Dedifferentiated amniotic fluid mesenchymal stem cell (primary cell): ENCODE data around the gene FPGS.
A peak's percentile ranks its signal among the peaks of the same experiment; 100 is the strongest.
"Not testable (repeated sequence)": the region's sequence is repeated elsewhere in the genome, so short reads cannot be mapped to it uniquely, and the experiment has no call there.

ENCODE experiments used
- DNase-seq: peaks from one replicate; pipeline ENCODE4 v3.0.0-alpha.2; 2016; ENCODE audit errors: extremely low spot score

Gene FPGS

DNA sequence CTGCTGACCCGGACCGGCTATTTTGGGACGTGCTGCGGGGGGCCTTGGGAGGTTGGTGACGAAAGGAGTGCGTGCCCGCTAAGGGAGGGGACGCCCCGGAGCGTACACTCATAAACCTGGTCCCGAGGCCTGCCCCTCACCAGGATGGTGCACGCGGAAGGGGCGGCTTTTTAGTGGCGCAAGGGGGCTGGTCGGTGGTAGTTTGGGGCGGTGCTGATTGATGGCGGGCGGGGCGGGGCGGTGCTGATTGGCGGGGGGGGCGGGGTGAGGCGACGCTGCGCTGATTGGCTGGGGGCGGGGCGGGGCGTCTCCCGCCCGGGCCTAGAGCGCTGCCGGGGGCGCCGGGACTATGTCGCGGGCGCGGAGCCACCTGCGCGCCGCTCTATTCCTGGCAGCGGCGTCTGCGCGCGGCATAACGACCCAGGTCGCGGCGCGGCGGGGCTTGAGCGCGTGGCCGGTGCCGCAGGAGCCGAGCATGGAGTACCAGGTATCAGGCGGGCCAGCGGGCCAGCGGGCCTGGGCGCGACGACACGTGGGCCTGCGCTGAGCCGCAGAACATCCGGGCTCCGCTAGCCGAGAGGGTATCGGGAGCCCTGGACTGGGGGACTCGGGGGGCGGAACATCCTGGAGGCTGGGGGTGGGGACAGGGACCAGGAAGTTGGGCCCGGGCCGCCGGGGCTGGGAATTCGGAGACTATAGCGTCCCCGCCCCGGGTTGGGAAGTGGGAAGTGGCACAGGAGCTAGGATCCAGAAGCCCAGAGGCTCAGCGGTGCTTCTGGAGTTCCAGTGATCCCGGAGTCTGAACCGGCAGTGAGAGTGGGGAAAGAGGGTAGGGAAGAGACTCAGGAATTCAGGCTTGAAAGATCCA, at the start of gene FPGS:
FPGS (plus strand) TSS at position 307 of the 868 bp plus-strand sequence; CDS start at position 350, 43 bp downstream.
- peak; percentile 64 for DNase-seq

DNA sequence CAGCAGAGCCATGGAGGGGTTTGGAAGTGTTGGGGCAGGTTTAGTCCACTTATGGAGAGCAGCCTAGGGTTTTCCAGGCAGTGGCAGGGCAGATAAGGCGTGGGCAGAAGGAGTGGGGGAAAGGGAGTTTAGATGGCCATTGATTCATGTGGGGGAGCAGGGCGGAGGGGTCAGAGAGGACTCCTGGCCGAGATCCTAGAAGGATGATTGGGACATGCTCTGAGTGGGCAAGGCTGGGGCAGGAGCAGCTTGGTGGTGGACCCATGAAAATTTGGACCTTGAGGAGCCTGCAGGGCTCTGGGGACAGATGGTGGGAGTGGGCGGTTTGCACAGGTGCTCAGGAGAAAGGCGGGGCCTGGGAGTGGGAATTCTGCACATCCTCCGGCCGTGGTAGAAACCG, 49.5 kb upstream of the FPGS start:
- DNase-seq = no peak

GRCh38 chr9:127753622-127754021, 49.1 kb upstream of the FPGS start:
- no peak for DNase-seq

DNA sequence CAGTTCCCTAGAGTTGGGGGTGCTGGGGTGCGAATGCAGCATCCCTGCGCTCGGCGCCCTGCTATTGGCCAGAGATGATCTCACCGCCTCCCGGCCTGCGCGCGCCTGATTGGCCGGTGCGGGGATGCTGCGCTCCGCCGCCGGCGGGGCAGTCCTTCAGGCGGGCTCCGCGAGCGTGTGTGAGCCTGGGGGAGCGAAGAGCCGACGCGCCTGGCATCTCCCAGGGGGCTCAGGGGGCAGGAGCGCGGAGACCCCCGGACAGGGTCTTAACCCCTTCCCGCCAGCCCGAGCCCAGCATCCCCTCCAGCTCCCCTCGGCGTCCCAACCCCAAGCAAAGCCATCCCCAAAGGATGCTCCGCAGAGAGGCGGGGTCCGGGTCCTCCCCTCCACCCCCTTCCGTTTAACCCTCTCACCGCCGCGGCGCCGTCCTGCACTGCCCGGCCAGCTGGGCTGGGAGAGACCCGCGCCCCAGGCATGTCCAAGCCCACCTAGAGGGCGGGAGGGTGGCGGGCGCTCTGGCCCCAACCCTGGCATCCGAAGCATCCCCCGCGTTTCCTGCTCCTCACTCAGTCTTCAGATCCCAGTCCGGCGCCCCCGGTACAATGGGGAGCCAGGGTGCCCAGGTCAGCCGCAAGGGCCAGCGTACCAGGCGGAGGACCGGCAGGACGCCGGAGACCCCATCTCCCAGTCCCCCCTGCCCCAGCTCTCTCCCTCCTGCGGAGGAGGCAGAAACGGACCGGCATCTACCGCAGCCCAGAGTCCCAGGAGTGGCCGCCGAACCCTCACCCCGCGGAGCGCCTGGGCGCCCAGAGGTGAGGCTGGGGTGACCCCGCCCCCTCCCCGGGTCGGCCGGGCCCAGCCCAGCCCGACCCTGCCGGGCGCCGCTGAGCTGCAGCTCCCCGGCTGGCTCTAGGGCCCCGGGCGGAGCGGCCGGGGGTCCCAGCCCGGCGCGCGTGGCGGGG, 48.3 kb upstream of the FPGS start:
- DNase-seq = no peak

GRCh38 chr9:127755061-127756060, 47.3 kb upstream of the FPGS start:
- DNase-seq = no peak

GRCh38 chr9:127756233-127756632, 46.4 kb upstream of the FPGS start:
- DNase-seq = no peak

DNA sequence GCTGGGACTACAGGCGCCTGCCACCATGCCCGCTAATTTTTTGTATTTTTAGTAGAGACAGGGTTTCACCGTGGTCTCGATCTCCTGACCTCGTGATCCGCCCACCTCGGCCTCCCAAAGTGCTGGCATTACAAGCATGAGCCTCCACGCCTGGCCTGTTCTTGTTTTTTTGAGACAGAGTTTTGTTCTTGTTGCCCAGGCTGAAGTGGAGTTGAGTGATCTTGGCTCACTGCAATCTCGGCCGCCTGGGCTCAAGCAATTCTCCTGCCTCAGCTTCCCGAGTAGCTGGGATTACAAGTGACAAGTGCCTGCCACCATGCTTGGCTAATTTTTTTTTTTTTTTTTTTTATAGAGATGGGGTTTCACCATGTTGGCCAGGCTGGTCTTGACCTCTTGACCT, 45.9 kb upstream of the FPGS start:
- DNase-seq = not testable (repeated sequence)

DNA sequence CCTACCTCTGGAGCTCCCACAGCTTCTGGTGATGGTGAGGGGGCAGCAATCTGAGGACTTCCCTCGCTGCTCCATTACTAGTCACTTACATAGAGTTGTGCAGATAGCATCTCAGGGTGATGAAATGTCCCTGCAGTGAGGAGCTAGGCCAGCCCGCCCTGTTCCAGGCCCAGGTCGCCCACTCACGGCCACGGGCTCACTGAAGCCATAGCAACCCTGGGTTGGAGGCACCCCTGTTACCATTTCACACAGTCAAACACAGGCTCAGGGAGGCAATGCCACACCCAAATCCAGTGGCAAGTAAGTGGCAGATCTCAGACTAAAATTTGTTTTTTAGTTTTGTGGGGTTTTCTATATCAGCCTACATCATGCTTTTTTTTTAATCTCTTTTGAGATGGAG, 43.8 kb upstream of the FPGS start:
- DNase-seq = no peak

DNA sequence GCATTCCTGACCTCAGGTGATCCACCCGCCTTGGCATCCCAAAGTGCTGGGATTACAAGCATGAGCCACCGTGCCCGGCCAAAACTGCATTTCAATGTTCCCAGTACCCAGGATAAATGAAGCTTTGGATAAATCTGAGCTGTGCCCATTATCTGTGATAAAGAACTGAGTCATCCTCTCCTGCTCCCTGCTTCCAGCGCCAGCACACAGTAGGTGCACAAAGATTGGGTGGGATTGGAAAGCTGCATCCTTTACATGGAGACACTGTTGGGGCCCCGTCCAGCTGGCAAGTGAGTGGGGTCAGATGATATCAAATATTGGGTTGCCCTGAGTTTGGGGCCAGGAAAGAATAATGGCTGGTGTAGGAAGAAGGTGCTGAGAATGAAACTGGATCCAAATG, 41.6 kb upstream of the FPGS start:
- DNase-seq = no peak

DNA sequence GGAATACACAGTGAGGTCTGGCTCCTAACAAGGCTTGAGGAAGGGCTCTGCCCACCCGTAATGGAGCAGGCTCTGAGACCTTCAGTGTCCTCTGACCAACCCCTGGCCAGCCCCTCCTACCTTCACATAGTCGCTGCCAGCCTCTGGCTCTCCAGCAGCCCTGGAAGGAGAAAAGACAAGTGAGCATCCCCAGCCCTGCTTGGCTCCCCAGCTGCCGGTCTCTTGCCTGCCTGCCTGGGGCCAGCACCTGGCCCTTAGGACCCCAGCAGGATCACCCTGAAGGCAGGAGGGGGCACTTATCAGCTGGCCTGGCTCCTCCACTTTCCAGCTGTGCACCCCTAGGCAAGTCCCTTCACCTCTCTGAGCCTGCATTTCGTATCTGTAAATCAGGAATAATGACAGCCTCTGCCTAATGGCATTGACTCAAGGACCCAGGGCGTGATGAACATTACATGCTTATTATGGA, 41.2 kb upstream of the FPGS start:
- DNase-seq = no peak

- DNase-seq = no peak
These were observed 40.5 kb upstream of the FPGS start for GRCh38 chr9:127762111-127762676.

DNA sequence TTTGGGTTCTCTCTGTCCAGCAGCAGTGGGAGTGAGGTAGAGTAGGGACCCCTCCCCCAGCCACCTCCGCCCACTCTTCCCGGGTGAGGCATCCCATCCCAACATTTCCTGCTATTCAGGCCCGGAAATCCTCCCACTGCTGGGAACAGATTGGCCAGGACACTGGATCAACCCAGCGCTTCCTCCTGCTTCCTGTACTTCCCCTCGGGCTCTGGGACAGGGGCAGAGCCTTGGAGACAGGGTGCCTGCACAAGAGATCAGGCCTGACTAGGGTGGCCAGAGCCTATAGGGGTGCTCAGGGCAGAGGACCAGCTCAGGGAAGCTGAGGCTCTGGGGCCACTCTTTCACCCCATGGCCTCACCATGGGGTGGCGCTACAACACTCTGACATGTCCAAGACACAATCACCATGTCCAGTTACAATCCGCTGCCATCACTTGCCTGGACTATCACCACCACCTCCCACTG, 38.7 kb upstream of the FPGS start:
- DNase-seq = no peak

- no peak for DNase-seq
These were observed 37.3 kb upstream of the FPGS start for GRCh38 chr9:127765418-127765817.

GRCh38 chr9:127767410-127767809, 35.3 kb upstream of the FPGS start:
- DNase-seq = no peak

GRCh38 chr9:127767909-127768331, 34.8 kb upstream of the FPGS start:
- no peak for DNase-seq

DNA sequence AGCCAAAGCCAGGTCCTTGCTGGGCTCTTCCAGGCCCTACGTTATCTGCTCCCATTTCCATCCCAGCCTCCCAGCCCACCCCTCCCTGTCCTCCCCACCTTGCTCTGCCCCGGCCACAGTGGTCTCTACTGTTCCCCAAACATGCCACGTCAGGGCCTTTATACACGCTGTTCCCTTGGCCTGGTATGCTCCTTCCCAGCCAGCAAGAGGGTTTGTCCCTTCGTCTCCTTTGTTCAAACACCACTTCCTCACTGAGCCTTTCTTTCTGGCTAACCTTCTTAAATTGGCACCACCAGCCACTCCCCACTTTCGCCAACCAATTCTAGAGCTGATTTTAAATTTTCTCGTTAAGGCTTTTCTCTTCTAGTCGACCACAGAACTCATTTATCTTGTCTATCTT, 34.0 kb upstream of the FPGS start:
- DNase-seq = no peak

- no peak for DNase-seq
These were observed 33.6 kb upstream of the FPGS start for GRCh38 chr9:127769101-127769500.

GRCh38 chr9:127769929-127770582, 32.6 kb upstream of the FPGS start:
- DNase-seq = no peak

DNA sequence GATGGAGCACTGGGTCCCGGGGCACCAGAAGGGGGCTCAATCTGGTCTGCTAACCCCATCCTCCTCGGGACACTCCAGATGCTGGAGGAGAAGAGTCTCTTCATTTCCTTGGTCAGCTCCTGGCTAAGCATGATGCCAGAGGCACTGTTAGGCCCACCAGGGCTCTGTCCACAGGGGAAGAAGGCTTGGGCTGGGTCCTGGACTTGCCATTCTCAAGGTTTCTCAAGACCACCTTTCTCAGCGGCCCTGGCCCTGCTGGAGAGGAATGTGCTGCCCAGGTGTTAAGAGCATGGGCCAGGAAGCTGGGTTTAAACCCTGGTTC, 32.1 kb upstream of the FPGS start:
- DNase-seq = no peak

DNA sequence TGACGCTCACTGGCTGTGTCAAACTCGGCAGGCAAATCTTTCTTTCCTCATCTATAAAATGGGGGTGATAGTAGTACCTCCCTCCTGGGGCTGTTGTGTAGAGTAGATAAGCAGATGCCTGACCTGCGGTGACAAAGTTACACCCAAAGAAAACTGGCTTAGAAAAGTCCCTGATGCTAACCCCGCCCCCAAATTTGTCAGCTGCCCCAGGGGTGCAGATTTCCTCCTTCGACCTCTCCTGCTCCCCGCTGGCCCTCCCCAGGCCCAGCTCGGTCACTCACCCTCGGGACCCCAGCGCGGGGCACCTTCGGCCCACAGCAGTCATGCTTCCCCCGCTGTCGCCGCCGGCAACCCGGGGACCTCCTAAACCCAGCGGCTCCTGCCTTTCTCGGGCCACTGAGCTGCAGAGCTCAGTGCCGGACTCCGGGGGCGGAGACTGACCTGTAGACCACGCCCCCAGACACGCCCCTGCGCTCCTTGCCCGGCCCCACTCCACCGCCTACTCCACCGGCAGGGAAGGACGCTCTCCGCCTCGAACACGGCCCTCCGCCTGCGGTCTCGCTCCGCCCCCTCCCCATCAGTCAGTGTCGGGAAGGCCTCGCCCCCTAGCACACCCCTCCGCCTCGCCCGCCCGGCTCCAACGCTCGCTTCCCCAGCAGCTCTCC, 31.6 kb upstream of the FPGS start:
- DNase-seq = peak; percentile 88
